Measurements from ENCODE around the gene STPG2. TPM values are rescaled to one million over a fixed set of nuclear protein-coding genes. Genes with fewer than 3 reads are reported as not detected.

Gene STPG2
- total and polyA plus RNA-seq, 9 donors: 0.06 to 1.3 (median 0.53) TPM; not detected in 1

GRCh38 chr4:97656044-97656720 lies 487.1 kb downstream of the STPG2 start:
- intact Hi-C loops (cut with DNase I): no loop called here
- no peak for DNase-seq
- H3K36me3 ChIP-seq: no peaks in the 10 kb centered on the region
- TF ChIP-seq CTCF (IDR thresholded peaks at IDR 0.05) (no peak), POLR2A (IDR thresholded peaks at IDR 0.05) (no peak), EP300 (IDR thresholded peaks at IDR 0.05) (no peak)
- H3K9me3 ChIP-seq: no peaks in the 10 kb centered on the region
- no peaks in the 10 kb centered on the region for H3K27me3 ChIP-seq
- no peak overlapping the region for H3K27ac ChIP-seq
- 90 to 95% (median 94%) methylated on average over 3 of the region's 3 CpGs for WGBS, 3 donors
- H3K4me3 ChIP-seq: no peak overlapping the region
- no peaks in the 10 kb centered on the region for H3K4me1 ChIP-seq (ENCODE audit: insufficient read depth)

GRCh38 chr4:97653701-97654100 lies 489.6 kb downstream of the STPG2 start:
- WGBS, 3 donors: 29 to 32% (median 31%) methylated on average over 2 of the region's 2 CpGs
- no peak for DNase-seq
- no peaks in the 10 kb centered on the region for H3K4me1 ChIP-seq (ENCODE audit: insufficient read depth)
- TF ChIP-seq EP300 (IDR thresholded peaks at IDR 0.05): no peak
- no peak for TF ChIP-seq CTCF (IDR thresholded peaks at IDR 0.05)
- TF ChIP-seq POLR2A (IDR thresholded peaks at IDR 0.05): no peak
- intact Hi-C loops (cut with DNase I): no loop called here
- H3K9me3 ChIP-seq: no peaks in the 10 kb centered on the region
- H3K36me3 ChIP-seq: no peaks in the 10 kb centered on the region
- no peak overlapping the region for H3K4me3 ChIP-seq
- H3K27ac ChIP-seq: no peak overlapping the region
- H3K27me3 ChIP-seq: no peaks in the 10 kb centered on the region

GRCh38 chr4:97646997-97647396 lies 496.3 kb downstream of the STPG2 start:
- TF ChIP-seq CTCF (IDR thresholded peaks at IDR 0.05): no peak
- TF ChIP-seq POLR2A (IDR thresholded peaks at IDR 0.05): no peak
- no peak for TF ChIP-seq EP300 (IDR thresholded peaks at IDR 0.05)
- Histone ChIP-seq H3K4me3 (no peak overlapping the region), H3K4me1 (ENCODE audit: insufficient read depth) (no peaks in the 10 kb centered on the region), H3K27me3 (no peaks in the 10 kb centered on the region), H3K9me3 (no peaks in the 10 kb centered on the region), H3K27ac (no peak overlapping the region), H3K36me3 (no peaks in the 10 kb centered on the region)
- DNase-seq: no peak
- intact Hi-C loops (cut with DNase I): no loop called here

- intact Hi-C loops (cut with DNase I): no loop called here
- Histone ChIP-seq H3K4me1 (ENCODE audit: insufficient read depth) (no peaks in the 10 kb centered on the region), H3K36me3 (no peaks in the 10 kb centered on the region), H3K27ac (no peak overlapping the region), H3K4me3 (no peak overlapping the region), H3K27me3 (no peaks in the 10 kb centered on the region), H3K9me3 (no peaks in the 10 kb centered on the region)
- TF ChIP-seq POLR2A (IDR thresholded peaks at IDR 0.05): no peak
- TF ChIP-seq CTCF (IDR thresholded peaks at IDR 0.05): no peak
- no peak for TF ChIP-seq EP300 (IDR thresholded peaks at IDR 0.05)
- no peak for DNase-seq
- 20 to 22% (median 21%) methylated on average over 2 of the region's 2 CpGs for WGBS, 3 donors
Observed at GRCh38 chr4:97645071-97645821, 498.0 kb downstream of the STPG2 start.

Data from ovary (tissue), 9 donors.